SKM-1 (cell line): ENCODE results near the gene ARSB.
"Not testable (repeated sequence)": the region's sequence is repeated elsewhere in the genome, so short reads cannot be mapped to it uniquely, and the experiment has no call there.

Experiments used
- DNase-seq: peaks from one replicate; lab custom pipeline; 2025; ENCODE audit not compliant: unreplicated experiment; lab: John Stamatoyannopoulos, UW

ARSB gene

GRCh38 chr5:78997090-78997489 is 12.0 kb upstream of the ARSB start:
- no peak for DNase-seq

DNA sequence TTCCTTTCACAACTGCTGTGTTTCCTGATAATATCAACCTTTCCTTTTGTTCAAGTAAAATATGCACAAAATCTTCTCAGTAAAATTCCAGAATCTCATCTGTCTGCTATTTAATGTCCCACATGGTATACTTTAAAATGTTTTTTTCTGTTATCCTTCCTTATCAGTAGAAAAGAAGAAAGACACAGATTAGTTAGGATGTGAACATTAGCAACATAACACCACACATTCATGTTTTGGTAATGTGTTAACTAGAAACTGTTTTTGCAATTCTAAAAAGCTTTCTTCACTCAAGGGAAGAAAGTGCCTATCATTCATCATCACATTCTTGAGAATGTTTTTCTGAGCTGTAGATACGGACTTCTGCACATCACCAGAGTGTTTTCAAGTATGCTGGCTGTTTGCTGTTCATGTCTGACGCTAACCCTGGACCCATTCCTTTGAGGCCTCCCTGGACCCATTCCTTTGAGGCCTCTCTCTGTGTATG is 10.5 kb upstream of the ARSB start:
- DNase-seq = no peak

DNA sequence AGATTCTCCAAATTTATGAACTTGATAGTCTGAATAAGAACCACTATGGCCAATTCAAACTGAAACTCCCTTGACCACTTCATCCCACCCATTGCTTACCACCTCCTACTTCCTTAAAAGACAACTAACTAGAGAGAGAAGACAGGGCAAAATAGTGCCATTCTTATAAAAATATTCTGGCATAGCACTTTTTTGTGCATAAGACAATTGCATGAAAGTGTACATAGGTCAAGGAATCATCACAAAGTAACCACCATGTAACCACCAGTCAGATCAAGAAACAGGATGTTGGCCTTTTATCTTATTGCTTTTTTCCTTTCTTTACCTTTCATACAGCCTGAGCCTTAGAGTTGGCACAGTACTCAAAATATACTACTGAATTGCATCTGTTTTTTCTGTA is 8.1 kb upstream of the ARSB start:
- DNase-seq = no peak

- DNase-seq = peak; percentile 52
These were observed 7.0 kb upstream of the ARSB start for GRCh38 chr5:78992146-78992545.

DNA sequence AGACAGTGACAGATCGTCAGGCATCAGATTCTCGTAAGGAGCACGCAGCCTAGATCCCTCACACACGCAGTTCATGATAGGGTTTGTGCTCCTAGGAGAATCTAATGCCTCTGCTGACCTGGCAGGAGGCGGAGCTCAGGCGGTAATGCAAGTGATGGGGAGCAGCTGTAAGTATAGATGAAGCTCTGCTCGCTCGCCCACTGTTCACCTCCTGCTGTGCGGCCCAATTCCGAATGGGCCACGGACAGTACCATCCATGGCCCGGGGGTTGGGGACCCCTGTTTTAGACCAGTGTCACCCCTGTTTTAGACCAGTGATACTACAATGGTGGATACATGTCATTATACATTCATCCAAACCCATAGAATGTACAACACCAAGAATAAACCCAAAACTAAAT is 4.0 kb upstream of the ARSB start:
- DNase-seq = no peak

DNA sequence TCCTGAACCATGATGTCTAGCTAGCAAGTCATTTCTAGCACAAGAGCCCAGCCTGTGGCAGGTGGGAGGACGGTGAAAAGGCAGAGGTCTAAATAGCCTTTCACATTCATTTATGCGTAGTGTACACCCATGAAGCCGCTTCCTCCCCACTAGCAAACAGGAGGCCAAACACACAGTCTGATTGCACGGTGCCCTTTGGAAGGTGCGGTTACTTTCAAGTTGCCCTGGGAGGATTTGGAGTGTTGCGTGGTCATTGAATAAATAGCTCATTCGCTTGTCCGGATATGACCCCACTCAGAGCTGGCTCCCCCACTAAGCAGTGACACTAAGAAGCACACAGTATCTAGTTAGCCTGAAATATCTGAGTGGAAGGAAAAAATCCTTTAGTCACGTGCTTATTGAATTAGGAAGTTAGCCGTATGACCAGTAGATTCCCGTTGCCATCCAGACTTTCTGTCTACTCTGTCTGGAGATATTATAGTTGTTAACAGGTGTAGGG is 664 bp upstream of the ARSB start:
- DNase-seq = no peak

DNA sequence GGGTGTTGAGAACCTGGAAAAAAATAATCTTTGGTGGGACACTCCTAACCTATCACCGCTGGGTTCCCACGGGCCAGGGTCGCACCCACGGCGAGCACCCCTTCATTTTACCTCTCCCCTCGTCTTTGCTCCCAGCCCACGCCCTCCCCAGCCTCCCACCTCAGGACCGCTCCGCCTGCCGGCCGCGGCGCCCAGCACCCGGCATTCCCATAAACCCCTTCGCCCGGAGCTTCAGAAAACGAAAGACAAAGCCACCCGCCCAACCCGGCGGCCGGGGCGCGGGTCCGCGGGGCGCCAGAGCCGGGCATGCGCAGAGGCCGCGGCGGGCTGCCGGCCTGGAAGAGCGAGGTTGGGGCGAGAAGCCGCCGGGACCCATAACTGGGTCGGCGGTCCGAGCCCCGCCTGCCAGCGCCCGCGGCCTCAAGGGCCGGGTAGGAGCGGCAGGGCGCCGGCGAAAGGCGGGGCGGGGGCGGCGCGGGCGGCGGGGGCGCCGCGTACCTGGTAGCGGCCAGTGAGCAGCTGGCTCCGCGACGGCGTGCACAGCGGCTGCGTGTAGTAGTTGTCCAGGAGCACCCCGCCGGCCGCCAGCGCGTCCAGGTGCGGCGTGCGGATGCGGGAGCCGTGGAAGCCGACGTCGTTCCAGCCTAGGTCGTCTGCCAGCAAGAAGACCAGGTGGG is 533 bp downstream of the ARSB start:
- peak; percentile 41 for DNase-seq

DNA sequence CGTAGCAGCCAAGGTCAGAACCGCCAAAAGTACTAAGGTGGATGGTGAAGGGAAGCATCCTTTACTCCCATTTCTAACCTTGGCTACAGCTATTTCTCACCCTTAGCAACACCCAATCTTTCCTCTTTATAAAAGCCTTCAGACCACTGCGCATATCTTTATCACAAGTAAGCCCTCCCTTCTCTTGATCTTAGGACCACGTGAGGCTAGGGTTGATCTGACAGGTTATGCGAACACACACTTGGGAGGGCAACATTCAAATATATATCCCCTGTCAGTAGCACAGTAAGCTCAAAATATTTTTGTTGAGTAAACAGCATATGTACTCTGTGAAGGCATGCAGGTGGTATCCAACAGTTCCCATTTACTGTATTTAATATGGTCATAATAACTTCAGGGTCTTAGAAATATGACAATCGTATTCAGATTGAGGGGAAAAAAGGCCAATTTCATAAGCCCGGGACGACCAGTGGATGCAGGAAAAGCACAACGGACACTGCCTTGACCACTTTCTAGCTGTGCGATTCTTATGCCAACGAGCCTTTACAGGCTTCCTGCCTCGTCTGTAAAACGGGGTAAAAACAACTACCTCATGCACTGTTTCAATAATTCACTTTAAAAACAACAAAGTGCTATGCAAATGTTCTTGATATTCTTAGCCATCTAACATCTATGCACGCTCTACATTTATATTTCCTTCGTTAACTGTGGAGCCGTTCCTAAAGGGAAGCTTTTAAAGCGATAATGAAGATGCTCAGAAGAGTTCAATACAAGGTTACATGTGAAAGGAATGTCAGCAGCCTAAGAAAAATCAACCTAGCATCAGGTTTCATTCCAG is 1.3 kb downstream of the ARSB start:
- no peak for DNase-seq

DNA sequence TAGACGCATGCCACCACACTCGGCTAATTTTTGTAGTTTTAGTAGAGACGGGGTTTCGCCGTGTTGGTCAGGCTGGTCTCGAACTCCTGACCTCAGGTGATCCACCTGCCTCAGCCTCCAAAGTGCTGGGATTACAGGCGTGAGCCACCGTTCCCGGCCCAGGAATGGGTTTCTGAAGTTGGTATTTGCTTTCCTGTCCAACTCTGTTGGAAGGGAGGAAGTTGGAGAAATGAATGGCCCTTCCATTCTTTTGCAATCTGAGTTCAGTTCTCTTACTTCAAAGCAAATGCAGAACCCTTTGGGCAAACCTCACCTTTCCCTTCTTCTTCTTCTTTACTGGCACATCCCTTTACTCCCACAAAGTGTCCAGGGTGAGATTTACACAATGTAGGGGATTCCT is 1.9 kb downstream of the ARSB start:
- not testable (repeated sequence) for DNase-seq

DNA sequence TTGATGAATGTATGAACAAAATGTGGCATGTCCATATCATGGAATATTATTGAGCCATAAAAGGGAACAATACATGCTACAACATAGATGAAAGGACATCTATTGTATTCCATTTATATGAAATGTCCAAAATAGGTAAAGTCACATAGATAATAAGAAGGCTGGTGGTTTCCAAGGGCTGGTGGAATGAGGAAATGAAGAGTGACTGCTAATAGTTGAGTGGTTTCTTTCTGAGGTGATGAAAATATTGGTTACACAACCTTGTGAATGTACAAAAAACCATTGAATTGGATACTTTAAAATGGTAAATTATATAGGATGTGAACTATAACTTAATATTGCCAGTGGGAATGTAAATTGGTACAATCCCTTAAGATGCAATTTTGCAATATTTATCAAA is 5.2 kb downstream of the ARSB start:
- peak; percentile 66 for DNase-seq

GRCh38 chr5:78979117-78979742 is 5.9 kb downstream of the ARSB start:
- no peak for DNase-seq

- DNase-seq = no peak
These were observed 10.1 kb downstream of the ARSB start for GRCh38 chr5:78975035-78975434.

GRCh38 chr5:78974601-78975000 is 10.5 kb downstream of the ARSB start:
- no peak for DNase-seq

GRCh38 chr5:78974011-78974410 is 11.1 kb downstream of the ARSB start:
- DNase-seq = no peak

GRCh38 chr5:78972654-78973428 is 12.3 kb downstream of the ARSB start:
- DNase-seq = no peak

- DNase-seq = no peak
These were observed 13.1 kb downstream of the ARSB start for GRCh38 chr5:78971998-78972397.

DNA sequence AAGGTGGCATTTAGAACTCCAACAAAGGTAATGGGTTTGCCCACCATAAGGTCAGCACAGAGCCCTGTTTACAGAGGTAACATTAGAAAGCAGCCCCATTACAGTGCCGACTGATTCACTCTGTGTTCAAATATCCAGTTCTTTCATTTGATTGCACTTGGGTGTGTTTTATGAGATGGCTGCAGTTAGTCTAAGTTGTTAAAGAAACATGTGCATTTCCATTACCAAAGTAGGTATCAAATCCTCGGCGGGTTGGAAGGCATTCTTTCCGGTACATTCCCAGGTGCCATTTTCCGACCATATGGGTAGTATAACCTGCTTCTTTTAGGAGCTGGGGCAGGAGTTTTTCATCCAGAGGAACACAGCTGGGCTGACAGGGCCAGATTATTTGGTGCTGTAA is 16.3 kb downstream of the ARSB start:
- DNase-seq = no peak

- DNase-seq = peak; percentile 27
These were observed 20.2 kb downstream of the ARSB start for GRCh38 chr5:78964889-78965288.

GRCh38 chr5:78961743-78962142 is 23.4 kb downstream of the ARSB start:
- DNase-seq = no peak

GRCh38 chr5:78959767-78960166 is 25.3 kb downstream of the ARSB start:
- DNase-seq = no peak
